ENCODE results near the gene KDELR3. TPM values are rescaled to one million over a fixed set of nuclear protein-coding genes. Genes with fewer than 3 reads are reported as not detected.

KDELR3 gene
- total RNA-seq, 1 experiment from 2014 or later, result 7.3 TPM

DNA sequence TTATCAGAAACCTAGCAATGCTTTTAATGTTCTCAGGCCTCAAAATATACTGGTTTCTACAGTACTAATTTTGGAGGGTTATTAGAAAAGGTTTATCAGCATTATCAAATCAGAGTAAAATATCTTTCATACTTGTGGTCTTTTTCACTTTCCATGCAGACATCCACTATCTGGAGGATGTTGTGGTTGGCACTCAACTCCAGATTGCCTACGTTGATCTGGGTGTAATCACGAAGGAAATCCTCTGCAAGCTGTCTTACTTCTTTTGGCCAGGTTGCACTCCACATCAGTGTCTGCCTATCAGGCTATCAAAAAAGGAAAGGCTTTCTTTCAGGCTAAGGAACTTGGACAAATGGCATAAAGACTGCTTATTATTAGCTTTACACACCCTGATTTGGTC, 26.6 kb downstream of the KDELR3 start:
- no peak overlapping the region for H3K9ac ChIP-seq (ENCODE audit: extremely low read depth, insufficient read length, low read length)
- no peak overlapping the region for H2BK15ac ChIP-seq (ENCODE audit: low read depth, low read length)
- TF ChIP-seq, protein P1, sequence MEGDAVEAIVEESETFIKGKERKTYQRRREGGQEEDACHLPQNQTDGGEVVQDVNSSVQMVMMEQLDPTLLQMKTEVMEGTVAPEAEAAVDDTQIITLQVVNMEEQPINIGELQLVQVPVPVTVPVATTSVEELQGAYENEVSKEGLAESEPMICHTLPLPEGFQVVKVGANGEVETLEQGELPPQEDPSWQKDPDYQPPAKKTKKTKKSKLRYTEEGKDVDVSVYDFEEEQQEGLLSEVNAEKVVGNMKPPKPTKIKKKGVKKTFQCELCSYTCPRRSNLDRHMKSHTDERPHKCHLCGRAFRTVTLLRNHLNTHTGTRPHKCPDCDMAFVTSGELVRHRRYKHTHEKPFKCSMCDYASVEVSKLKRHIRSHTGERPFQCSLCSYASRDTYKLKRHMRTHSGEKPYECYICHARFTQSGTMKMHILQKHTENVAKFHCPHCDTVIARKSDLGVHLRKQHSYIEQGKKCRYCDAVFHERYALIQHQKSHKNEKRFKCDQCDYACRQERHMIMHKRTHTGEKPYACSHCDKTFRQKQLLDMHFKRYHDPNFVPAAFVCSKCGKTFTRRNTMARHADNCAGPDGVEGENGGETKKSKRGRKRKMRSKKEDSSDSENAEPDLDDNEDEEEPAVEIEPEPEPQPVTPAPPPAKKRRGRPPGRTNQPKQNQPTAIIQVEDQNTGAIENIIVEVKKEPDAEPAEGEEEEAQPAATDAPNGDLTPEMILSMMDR (conservative IDR thresholded peaks at IDR 0.05), result no peak
- H2BK20ac ChIP-seq (ENCODE audit: low read depth, low read length, poor library complexity, severe bottlenecking), result no peak overlapping the region
- no peak overlapping the region for H3K23ac ChIP-seq (ENCODE audit: insufficient read length, low read depth, low read length)
- H2AK5ac ChIP-seq (ENCODE audit: insufficient read length, low read length), result no peak overlapping the region
- no peaks in the 10 kb centered on the region for H3K27me3 ChIP-seq (ENCODE audit: insufficient read depth, low read length)
- H3T11ph ChIP-seq (ENCODE audit: low read length), result no peak overlapping the region
- no peak overlapping the region for H2AFZ ChIP-seq (ENCODE audit: low read length)
- H3K18ac ChIP-seq (ENCODE audit: insufficient read length, low read depth, low read length), result no peak overlapping the region
- H2BK120ac ChIP-seq (ENCODE audit: low read depth, low read length, poor library complexity, severe bottlenecking), result no peak overlapping the region
- no peak overlapping the region for H2BK5ac ChIP-seq (ENCODE audit: insufficient read length, low read length)
- no peak overlapping the region for H4K8ac ChIP-seq (replicated peaks; ENCODE audit: insufficient read length, low read depth, low read length)
- H3K79me1 ChIP-seq (ENCODE audit: insufficient read depth, low read depth, low read length, poor library complexity, severe bottlenecking), result peaks cover 5% of the 10 kb centered on the region
- no peak overlapping the region for H3K14ac ChIP-seq (ENCODE audit: insufficient read depth, low read length)
- Mint-ChIP-seq H3K9me3 (no peaks in the 10 kb centered on the region), H3K27me3 (ENCODE audit: low read depth) (no peaks in the 10 kb centered on the region), H3K4me1 (peaks cover 16 to 27% of the 10 kb centered on the region in 2 experiments), H3K4me3 (no peak overlapping the region), H3K36me3 (ENCODE audit: insufficient read depth in 1 of 3, low read depth in 3 of 3) (peaks cover 76 to 97% (median 92%) of the 10 kb centered on the region in 3 experiments), H3K27ac (peak overlapping the region in 1 of 3 experiments; percentile 85; a peak in 2 of 7 replicates)
- no peaks in the 10 kb centered on the region for H3K9me3 ChIP-seq (ENCODE audit: control insufficient read depth, low read depth, low read length)
- 0 out of 2 replicates have a peak, but pooled peaks cover 2% of the 10 kb centered on the region for H3K79me2 ChIP-seq (ENCODE audit: insufficient read depth, low read length)
- H3K56ac ChIP-seq (ENCODE audit: insufficient read length, low read depth, low read length), result no peak overlapping the region
- H4K5ac ChIP-seq (ENCODE audit: insufficient read length, low read depth, low read length), result no peak overlapping the region
- no peak overlapping the region for H2BK12ac ChIP-seq (ENCODE audit: insufficient read length, low read depth, low read length)
- H3K4me1 ChIP-seq (ENCODE audit: insufficient read depth, low read length), result no peaks in the 10 kb centered on the region
- no peak overlapping the region for H3K4me2 ChIP-seq (ENCODE audit: insufficient read depth, insufficient read length, low read length)
- no peak overlapping the region for H3K4ac ChIP-seq (ENCODE audit: low read depth, low read length)
- no peak overlapping the region for H3K27ac ChIP-seq (ENCODE audit: insufficient read length, low read depth, low read length)
- no peak overlapping the region for H4K91ac ChIP-seq (ENCODE audit: insufficient read length, low read depth, low read length)
- H3K23me2 ChIP-seq (ENCODE audit: insufficient read length, low read depth, low read length, poor library complexity, severe bottlenecking), result no peaks in the 10 kb centered on the region
- DNase-seq, result no peak
- no CpG with 5 or more reads among the region's 2 CpGs for whole genome bisulfite sequencing (ENCODE audit: extremely low coverage, insufficient read length, low lambda C conversion rate)
- H4K20me1 ChIP-seq (ENCODE audit: control insufficient read depth, insufficient read depth, insufficient read length), result no peaks in the 10 kb centered on the region

All from H9 (cell line).